DMS114 treated with DMSO at 0.1 percent for 48 hours (cell line): ENCODE results near the gene LRPAP1.

Experiments used
- DNase-seq: peaks from one replicate; lab custom pipeline; 2025; ENCODE audit not compliant: unreplicated experiment; lab: John Stamatoyannopoulos, UW

The LRPAP1 gene

DNA sequence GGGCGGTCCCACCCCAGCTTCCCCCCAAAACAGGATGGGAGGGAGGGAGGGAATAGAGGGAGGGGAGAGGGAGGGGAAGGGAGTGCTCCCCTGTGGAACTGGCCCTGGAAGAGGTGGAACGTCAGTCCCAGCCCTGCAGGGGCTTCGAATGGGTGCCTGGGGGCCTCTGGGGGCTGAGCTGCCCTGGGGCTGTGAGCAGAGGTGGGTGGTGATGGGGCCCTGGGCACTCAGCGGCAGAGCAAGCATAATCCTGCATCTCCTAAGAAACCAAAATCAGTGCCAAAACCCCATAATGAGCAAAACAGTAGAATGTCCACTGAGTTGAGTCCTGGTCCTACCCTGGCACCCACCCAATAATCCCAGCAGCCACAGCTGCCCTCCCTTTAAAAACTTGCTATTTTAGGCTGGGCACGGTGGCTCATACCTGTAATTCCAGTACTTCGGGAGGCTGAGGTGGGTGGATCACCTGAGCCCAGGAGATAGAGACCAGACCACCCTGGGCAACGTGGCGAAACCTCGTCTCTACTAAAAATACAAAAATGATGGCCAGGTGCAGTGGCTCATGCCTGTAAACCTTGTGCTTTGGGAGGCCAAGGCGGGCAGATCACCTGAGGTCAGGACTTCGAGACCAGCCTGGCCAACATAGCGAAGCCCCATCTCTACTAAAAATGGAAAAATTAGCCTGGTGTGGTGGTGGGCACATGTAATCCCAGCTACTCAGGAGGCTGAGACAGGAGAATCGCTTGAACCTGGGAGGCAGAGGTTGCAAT, 58.0 kb downstream of the LRPAP1 start:
- no peak for DNase-seq

DNA sequence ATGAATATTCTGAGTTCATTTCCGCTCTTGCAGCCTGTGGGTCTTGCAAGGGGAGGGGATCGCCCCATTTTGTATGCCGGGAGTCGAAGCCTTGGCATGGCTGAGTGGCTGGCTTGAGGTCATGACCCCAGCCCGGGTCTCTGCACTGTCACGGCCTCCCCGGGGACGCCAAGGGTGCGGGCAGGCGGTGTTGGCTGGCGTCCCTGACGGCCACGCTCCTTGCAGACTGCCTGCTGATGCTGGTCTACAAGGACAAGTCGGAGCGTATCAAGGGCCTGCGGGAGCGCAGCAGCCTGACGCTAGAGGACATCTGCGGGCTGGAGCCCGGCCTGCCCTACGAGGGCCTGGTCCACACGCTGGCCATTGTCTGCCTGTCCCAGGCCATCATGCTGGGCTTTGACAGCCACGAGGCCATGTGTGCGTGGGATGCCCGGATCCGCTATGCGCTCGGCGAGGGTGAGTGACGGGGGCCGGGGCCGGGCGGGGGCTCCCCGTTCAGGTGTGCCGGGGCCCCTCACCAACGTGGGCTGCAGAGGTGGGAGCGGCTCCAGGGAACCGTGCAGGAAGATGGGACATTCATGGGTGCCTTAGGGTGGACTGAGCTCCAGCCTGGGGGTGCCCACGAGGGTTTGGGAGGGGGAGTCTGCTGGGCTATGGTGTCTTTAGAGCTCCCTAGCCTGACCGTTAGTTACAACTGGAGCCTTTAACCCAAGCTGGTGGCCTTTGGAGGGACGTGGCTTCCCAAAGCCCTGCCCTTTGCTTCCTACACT, 58.9 kb downstream of the LRPAP1 start:
- DNase-seq = no peak

DNA sequence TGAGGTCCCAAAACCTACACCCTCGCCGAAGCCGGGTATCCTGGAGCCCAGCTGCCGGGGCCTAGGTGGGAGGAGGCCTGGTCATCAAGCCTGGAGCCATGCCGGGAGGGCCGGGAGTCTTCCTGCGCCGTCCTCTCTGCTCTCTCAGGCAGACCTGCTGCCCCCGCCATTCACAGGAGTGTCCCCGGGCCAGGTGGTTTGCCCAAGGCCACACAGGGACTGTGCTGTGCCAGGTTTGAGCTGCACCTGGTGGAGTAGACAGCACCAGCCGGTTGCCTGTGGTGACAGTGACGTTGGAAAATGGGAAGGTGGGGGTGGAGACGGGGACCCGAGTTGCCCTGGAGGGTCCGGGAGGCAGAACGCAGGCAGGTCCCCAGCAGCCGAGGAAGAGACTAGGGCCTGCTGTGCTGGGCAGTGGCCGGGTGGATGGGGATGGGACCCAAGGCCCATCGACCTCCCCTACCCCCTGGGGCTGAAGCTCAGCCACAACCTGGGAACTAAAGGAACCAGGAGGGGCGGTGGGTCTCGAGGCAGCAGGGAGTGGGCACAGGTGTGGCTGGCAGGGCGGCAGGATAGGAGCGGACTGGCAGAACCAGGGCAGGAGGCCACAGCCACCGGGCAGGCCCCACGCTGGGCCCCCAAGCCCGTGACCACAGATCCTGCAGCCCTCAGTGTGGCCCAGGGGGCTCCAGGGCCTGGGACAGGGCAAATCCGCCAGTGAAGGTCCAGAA, 59.6 kb downstream of the LRPAP1 start:
- no peak for DNase-seq

DNA sequence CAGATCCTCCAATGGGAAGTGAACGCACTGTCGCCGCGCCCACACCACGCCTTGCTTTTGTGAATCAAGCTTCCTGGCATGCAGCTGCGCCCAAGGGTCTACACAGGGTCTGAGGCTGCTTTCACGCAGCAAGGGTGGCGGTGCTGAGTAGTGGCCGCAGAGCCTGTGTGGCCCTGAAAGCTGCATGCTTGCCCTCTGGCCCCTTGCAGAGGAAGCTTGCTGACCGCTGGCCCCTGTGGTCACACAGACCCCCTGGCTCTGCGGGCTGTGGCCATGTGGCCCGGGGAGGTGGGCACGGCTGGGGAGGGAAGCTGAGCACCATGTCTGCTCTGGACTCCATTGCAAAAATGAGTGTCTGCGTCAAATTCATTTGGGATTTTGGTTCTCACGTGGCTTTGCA, 60.3 kb downstream of the LRPAP1 start:
- no peak for DNase-seq

DNA sequence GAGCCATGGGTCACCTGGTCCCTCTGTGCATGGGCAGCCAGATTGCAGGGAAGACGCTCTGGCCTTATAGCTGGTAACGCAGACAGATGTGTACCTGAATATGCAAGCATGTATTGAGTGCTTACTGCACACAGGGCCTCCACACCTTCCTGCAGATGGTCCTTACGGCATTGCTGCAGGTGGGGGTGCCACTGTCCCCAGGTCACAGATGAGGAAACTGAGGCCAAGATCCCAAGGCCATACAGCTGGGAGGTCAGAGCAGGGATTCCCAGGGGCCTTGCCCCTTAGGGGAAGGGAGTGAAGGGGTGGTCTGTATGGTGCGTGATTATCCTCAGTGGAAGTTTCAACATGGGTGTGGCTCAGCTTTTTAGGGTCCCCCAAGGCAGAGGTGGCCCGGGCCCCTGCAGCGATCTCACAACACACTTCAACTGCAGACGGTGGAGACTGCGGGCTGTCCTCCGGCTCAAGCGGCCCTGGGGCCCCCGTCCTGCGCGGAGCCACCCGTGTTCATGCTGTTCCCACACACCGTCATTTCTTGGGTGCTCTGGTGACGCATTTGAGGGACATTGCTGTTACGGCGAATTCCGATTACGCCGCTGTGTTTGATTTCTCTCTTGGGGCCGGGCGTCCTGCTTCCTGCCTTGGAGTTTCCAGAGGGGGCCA, 61.0 kb downstream of the LRPAP1 start:
- no peak for DNase-seq

DNA sequence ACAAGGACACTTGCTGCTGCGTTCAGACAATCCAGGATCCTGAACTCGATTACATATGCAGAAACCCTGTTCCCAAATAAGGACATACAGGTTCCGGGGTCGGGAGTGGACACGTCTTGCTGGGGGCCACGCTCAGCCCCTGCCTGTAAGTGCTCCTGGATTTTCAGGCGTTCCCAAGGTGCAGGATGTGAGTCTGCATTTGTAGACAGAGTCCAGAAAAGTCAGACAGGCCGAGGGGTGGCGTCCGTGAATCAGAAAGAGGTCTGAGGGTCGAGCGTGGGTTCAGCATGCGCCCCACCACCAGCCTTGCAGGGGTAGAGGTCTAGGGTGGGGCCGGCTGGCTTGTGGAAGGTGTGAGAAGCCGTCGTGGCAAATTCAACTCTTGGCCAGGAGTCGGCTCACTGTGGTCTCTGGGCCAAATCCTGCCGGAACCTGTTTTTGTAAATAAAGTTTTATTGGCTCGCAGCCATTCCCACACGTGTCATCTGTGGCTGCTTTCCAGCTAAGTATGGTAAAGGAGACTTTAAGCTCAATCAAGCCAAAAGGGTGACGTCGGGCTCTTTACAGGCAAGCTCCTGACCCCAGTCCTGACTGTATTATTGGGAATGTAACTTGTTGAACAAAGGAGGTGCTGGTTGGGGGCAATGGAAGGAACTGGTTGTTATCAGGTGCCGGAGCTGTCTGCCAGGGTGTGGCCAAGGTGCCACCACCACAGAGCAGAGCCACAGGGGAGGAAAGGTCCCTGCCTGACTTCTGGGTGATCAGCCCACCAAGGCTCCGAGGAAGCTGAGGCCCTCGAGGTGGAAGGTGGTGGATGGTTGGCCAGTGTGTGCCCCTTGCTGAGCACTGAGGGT, 61.8 kb downstream of the LRPAP1 start:
- no peak for DNase-seq

DNA sequence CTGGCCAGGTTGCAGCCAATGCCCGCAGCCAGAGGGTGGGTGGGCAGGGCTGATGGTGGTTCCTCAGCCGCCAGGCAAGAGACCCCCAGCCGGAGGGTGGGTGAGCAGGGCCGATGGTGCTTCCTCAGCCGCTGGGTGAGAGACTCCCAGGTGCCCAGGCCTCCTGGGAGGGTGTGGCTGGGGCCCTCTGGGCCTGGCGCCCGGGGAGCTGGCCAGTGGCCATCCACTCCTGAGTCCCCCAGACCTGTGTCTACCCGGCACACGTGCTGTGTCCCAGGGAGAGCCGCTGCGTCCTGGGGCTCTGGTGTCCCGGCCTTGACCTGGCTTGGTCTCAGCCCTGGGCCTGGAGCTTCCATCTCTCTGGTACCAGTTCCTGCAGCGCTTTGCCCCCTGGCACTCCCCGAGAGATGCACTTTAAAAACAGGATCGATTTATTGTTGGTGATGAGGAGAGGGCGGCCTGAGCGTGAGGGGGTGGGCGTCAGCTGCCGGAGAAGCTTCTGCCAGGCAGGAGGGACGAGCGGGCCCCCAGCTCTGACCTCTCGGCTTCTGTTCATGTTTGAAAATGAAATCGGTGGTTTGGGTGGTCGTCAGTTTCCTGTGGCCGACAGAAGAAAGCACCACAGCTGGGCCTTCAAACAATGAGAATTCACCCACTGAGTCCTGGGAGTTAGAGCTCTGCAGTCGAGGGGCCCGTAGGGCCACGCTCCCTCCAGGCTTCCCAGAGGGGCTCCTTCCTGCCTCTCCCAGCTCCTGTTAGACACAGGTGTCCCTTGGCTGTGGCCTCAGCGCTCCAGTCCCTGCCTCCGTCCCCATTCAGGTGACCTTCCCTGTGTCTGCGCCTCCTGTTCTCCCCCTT, 62.6 kb downstream of the LRPAP1 start:
- DNase-seq = no peak

DNA sequence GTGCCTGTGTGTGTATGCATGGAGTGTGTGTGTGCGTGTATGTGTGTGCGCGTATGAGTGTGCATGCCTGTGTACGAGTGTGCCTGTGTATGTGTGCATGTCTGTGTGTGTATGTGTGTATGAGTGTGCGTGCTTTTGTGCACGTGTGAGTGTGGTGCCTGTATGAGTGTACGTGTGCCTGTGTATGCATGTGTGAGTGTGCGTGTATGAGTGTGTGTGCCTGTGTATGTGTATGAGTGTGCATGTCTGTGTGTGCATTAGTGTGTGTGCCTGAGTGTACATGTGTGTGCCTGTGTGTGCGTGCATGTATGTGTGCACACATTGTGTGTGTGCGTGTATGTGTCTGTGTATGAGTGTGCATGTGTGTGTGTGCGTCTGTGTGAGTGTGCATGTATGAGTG, 63.4 kb downstream of the LRPAP1 start:
- DNase-seq = no peak

DNA sequence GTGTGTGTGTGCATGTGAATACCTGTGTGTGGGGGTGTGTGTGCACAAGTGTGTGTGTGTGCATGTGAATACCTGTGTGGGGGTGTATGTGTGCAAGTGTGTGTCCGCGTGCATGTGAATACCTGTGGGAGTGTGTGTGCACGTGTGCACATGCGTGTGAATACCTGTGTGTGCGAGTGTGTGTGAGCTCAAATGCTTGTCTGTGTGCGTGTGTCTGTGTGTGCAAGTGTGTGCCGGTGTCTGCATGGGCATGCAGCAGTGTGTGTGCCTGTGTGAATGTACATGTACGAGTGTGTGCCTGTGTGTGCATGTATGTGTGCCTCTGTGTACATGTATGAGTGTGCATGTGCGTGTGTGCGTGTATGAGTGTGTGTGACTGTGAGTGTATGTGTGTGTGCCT, 64.1 kb downstream of the LRPAP1 start:
- DNase-seq = no peak

DNA sequence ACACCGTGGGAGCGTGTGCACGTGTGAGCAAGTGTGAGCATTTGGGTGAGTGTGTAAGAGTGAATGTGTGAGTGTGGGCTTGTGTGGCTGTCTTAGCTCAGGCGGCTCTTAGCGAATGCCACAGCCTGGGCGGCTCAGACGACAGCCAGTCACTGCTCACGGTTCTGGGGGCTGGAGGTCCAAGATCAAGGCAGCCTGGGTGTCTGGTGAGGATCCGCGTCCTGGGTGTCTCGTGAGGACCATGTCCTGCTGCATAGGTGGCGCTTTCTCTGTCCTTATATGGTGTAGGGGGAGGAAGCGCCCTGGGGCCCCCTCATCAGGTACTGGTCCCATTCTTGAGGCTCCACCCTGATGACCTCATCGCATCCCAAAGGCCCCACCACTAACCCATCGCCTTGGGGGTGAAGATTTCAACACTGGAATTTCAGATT, 64.6 kb downstream of the LRPAP1 start:
- no peak for DNase-seq

DNA sequence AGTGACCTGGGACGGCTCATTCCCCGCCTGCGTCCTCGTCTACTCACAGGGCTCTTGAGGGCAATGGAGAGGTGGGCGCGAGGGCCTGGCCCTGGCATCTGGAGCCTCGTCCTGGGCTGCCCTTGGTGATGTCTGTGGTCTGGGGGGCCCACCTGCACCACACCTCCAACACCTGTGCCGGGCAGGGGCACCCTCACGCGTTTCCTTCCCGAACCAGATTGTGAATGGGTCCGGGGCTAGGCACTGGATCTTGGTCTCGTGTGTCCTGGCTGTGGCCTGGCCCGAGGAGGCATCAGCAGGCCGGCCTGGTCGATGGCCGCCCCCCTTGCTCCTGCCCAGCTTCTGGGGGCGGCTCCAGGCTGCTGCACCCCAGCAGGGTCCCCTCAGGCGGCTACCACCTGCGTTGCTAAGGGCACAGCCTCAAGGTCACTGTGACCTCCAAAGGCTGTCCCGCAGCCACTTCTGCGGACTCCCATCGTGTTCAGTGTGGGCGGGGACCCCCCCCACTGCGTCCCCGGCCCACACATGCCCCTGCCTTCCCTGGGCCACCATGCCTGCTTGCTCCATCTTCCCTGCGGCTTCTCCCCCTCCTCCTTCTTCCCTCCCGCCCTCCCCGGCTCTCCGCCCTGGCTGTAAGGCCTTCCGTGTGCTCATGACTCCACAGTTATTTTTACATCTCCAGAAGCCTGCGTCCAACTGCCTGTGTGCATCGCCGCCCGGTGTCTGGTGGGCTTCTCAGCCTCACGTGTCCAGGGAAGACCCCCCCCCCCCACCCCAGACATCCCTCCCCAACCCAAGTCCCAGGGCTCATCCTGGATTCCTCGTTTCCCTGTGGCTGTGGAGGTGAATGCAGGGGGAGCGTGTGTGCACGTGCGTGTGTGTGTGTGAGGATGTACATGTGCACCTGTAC, 65.3 kb downstream of the LRPAP1 start:
- DNase-seq = no peak

DNA sequence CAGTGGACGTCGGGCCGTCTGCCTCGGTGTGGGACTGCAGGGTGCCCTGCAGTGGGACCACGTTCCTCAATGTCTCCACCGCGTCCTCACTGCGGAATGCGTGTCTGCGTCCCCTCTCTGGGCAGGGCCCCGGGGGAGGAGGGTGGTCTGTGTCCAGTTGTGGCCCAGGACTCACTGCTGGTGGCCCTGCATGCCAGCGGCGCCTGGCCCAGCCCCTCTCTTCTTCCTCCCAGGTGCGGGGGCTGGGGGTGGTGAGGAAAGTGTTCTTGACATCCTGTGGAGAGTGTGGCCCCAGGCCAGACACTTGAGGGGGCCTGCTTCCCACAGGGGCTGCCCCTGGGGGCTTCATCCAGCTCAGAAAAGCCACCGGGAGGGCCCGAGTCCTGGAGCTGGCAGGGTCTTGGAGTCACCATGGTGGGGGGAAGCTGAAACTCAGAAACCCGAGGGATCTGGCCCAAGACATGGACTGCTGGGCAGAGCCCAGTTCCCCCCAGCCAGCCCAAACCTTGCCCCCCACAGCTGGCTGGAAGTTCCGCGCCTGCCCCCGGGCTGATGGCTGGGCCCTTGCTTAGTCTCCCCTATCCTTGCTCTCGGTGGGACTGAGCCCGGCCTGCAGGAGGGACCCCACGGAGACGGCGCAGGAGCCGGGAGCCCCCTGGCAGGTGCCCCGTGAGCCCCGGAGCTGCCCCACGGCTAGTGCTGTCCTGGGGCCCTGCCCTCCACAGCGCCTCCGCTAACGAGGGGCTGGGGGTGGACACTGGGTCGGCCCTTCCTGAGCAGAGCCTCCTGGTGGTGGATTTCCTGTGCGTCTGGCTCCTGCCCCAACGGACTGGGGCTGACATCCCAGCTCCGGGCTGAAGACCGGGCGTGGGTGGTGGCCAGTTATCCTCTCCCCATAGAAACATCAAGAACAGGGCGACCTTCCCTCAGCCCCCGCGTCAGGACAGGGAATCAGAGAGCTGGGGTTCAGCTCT, 66.2 kb downstream of the LRPAP1 start:
- DNase-seq = no peak

DNA sequence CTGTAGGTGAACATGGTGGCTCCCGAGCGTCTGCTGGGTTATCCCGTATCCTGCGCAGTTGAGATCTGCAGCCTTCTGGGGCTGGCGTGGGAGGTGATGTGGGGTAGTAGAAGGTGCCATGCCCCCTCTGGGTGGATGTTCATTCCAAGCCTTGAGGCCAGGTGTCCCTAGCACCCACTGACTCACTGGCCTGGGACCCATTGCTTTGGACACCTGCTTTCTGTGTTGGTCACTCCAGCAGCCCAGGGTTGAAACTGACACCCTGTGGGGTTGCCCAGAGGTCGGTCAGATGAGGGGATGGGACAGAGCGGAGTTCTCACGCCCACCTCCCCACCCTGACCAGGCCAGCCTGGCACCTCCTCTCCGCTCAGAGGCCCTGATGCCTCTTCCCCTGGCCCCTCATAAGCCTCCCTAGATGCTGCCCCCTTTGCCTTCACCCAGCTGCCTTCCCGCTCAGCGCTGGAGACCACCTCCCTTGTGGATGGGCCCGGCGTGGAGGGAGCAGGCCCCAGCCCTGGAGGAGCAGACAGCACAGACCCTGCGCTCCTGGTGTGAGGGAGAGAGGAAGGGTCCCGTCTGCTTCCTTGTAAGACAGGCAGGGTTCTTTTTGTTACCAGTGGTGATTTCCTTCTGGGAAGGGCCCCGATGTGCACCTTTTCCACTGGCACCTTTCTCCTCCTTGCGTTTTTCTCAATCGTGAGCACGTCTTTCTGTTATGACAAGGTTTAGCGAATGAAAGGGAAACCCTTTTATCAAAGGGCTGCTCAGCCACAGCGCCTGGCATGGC, 67.1 kb downstream of the LRPAP1 start:
- no peak for DNase-seq

DNA sequence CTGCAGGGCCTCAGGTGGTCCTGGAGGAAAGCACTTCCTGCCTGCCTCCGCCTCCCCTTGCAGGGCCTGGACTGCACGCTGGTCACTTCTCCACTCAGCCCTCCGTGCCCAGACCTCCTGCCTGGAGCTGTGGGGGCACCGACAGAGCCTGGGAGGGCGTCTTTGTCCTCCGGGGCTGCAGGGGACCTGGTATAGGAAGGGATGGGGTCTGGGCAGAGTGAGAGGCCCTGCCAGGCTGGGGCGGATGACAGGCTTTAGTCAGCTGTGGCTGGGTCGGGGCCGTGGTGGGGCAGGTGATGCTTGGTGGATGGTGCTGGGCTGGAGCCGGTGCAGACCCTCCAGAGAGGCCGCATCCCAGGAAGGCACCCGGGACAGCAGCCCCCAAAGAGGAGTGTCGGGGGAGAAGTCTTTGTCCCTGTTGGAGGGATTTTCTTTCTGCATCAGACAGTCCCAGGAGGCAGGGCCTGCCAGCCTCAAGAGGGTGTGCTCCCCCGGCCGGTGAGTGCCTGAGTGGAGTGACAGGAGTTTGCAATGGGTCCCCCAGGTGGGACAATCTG, 67.8 kb downstream of the LRPAP1 start:
- no peak for DNase-seq

DNA sequence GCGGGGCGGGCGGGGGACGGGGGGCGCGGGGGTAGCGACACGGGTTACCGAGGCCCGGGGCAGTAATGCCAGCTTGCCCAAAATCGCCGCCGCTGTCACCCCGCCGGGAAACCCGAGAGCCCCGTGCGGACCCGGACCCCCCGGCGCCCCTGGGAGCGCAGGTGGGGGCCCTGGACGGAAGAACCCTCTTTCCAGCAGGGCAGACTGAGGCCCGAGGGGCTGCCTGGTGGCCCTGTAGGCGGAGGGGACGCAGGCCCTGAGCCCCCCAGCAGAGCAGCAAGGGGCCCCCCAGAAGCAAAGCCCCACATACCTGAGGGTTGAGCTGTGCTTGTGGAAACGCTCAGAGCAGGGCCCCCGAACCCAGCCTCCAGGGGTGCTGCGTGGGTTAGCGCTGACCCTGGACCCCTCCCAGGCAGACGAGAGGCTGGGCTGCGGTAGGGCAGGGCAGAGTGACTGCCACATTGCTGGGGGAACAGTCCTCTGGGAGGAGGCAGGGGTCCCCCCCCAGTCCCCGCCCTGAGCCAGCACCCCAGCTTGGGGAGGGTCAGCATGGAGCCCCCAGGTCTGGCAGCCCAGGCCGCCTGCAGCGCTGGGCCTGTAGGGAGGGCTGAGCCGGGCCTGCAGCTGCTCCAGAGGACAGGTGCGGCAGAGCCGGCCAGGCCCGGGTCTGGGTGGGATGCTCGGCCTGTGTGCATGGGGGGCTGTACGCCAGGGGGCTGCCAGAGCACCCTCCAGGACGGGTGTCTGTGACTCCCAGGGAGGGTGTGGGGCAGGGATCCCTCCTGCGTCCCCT, 68.5 kb downstream of the LRPAP1 start:
- DNase-seq = no peak
